Diencephalon (tissue), 1 donor: ENCODE measurements around the gene TRIM3. TPM values are rescaled to one million over a fixed set of nuclear protein-coding genes. Genes with fewer than 3 reads are reported as not detected.

Source experiments
- total RNA-seq: library from RNA; depleted of rRNA; stranded (reverse); fragments of >200 nt; gene quantifications from one replicate; pipeline ENCODE4 v1.2.3, GENCODE V29; 2014

The TRIM3 gene
- 48.4 TPM for total RNA-seq

DNA sequence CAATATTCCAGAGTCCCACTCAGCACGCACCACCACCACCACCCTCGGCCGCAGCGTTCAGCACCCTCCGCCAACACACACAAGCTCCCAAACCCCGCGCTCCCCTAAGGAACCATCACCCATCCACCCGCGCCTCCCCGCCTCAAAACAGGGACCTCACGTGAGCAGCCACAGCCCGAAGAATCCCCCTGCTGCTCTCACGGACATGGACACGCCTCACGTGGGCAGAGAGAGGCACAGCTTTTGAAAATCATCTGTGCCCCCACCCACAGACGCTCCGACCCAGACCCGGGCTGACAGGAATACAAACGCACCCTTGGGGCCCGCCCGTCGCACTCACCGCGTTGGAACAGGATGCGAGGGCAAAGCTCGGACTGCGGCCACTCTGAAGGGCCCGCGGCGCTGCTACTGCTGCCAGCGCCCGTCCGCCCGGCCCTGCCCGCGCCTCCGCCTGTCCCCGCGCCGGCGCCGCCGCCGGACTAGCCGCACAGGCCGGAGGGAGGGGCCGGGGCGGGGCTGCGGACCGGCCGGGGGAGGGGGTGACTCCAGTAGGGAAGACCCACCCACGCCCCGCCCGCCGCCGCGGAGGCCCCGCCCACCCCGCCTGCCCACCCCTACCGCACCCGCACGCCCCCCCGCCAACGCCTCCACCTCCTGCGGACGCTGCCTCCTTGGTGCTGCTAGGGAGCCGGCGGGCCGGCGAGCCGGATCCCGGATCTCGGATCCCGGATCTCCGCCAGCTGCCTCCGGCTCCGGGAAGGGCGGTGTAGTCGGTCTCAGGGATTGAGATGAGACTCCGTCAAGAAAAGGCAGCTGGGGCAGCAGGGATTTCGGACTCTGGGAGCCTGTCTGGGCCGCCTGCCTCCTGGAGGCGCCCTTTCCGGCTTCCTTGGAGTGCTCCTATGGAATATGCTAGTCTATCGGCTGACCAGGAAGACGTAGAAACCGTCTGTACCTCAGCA is at the start of gene TRIM3:
TRIM3 (minus strand) TSS at position 491 of the 962 bp plus-strand sequence. CDS start 8,246 bp downstream, outside the sequence.

GRCh38 chr11:6497069-6497839 is 23.5 kb upstream of the TRIM3 start, which contains the start of gene DNHD1:
Gene DNHD1 (plus strand): TSS chr11:6497280. CDS start chr11:6498216, 936 bp downstream.

GRCh38 chr11:6481012-6481923 is 7.5 kb upstream of the TRIM3 start, which contains the start of the genes ARFIP2 and TIMM10B:
Gene ARFIP2 (minus strand): TSS chr11:6481331. CDS start chr11:6480421, 910 bp downstream.
Gene TIMM10B (plus strand): TSS chr11:6481501. CDS start chr11:6481517, 16 bp downstream.

GRCh38 chr11:6440906-6441358 is 32.8 kb downstream of the TRIM3 start, which contains the start of gene HPX:
Gene HPX (minus strand): TSS chr11:6440987. CDS start chr11:6440963, 24 bp downstream.

GRCh38 chr11:6419009-6419631 is 54.6 kb downstream of the TRIM3 start, which contains the start of gene APBB1:
Gene APBB1 (minus strand): TSS chr11:6419094. CDS start chr11:6411347, 7,747 bp downstream.

Other genes with a start within 250 kb of the TRIM3 start
- 16.1 TPM for gene FHIP1B, start 239.3 kb downstream of the TRIM3 start, total RNA-seq
- 0.23 TPM for gene CNGA4, start 234.9 kb downstream of the TRIM3 start, total RNA-seq
- gene CCKBR, start 214.1 kb downstream of the TRIM3 start, total RNA-seq, result 2.5 TPM
- gene CAVIN3, start 153.4 kb downstream of the TRIM3 start, total RNA-seq, result 2.5 TPM
- gene SMPD1, start 83.5 kb downstream of the TRIM3 start, total RNA-seq, result 15.0 TPM
- gene APBB1, start 54.8 kb downstream of the TRIM3 start, total RNA-seq, result 266 TPM
- gene HPX, start 33.0 kb downstream of the TRIM3 start, total RNA-seq, result 2.1 TPM
- 37.6 TPM for gene ARFIP2, start 7.4 kb upstream of the TRIM3 start, total RNA-seq
- gene TIMM10B, start 7.6 kb upstream of the TRIM3 start, total RNA-seq, result 27.2 TPM
- gene DNHD1, start 23.3 kb upstream of the TRIM3 start, total RNA-seq, result 6.5 TPM
- gene RRP8, start 129.7 kb upstream of the TRIM3 start, total RNA-seq, result 13.1 TPM
- 51.2 TPM for gene ILK, start 129.8 kb upstream of the TRIM3 start, total RNA-seq
- gene TAF10, start 138.3 kb upstream of the TRIM3 start, total RNA-seq, result 14.8 TPM
- gene TPP1, start 145.5 kb upstream of the TRIM3 start, total RNA-seq, result 16.8 TPM
- gene DCHS1, start 181.9 kb upstream of the TRIM3 start, total RNA-seq, result 48.4 TPM
- gene MRPL17, start 209.4 kb upstream of the TRIM3 start, total RNA-seq, result 23.5 TPM